Hepatocyte (in vitro differentiated cells): ENCODE data around the gene ANO2. TPM values are rescaled to one million over a fixed set of nuclear protein-coding genes. Genes with fewer than 3 reads are reported as not detected.

Source experiments
- DNase-seq: peaks from one replicate; pipeline ENCODE4 v3.0.0-alpha.2; 2016; ENCODE audit warnings: low spot score
- H2AFZ ChIP-seq: fragments of 200-600 bp; sonication (generic); 2 replicates; pipeline ENCODE4 v1.6.0; 2016; ENCODE audit warnings: antibody characterized with exemption, mild to moderate bottlenecking
- H3K27ac ChIP-seq: fragments of 200-600 bp; sonication (generic); 2 replicates; pipeline ENCODE4 v1.5.1; 2016; ENCODE audit warnings: mild to moderate bottlenecking
- H3K27me3 ChIP-seq: fragments of 200-600 bp; sonication (generic); 2 replicates; pipeline ENCODE4 v1.6.1; 2016
- H3K36me3 ChIP-seq: fragments of 200-600 bp; sonication (generic); replicated peaks from 2 replicates; pipeline ENCODE4 v1.5.1; 2016; ENCODE audit warnings: low read depth; ENCODE audit not compliant: insufficient read depth
- H3K4me1 ChIP-seq: fragments of 200-600 bp; sonication (generic); 2 replicates; pipeline ENCODE4 v1.5.1; 2016; ENCODE audit warnings: mild to moderate bottlenecking, moderate library complexity; ENCODE audit not compliant: insufficient read depth
- H3K4me2 ChIP-seq: fragments of 200-600 bp; sonication (generic); 2 replicates; pipeline ENCODE4 v1.6.0; 2016
- H3K4me3 ChIP-seq: fragments of 200-600 bp; sonication (generic); 2 replicates; pipeline ENCODE4 v1.5.1; 2016; ENCODE audit warnings: mild to moderate bottlenecking
- H3K79me2 ChIP-seq: fragments of 200-600 bp; sonication (generic); 2 replicates; pipeline ENCODE4 v1.6.0; 2017; ENCODE audit warnings: mild to moderate bottlenecking
- H3K9me2 ChIP-seq: fragments of 200-600 bp; sonication (generic); replicated peaks from 2 replicates; pipeline ENCODE4 v1.6.0; 2017; ENCODE audit warnings: mild to moderate bottlenecking; ENCODE audit not compliant: insufficient read depth
- H3K9me3 ChIP-seq: fragments of 200-600 bp; sonication (generic); 2 replicates; pipeline ENCODE4 v1.5.1; 2016; ENCODE audit warnings: low read depth, mild to moderate bottlenecking
- H4K20me1 ChIP-seq: fragments of 200-600 bp; sonication (generic); 2 replicates; pipeline ENCODE4 v1.6.0; 2016; ENCODE audit warnings: mild to moderate bottlenecking; ENCODE audit not compliant: insufficient read depth, poor library complexity, severe bottlenecking
- CTCF ChIP-seq: fragments of 200-600 bp; sonication (generic); IDR thresholded peaks from 2 replicates; pipeline ENCODE4 v1.5.1; 2016; ENCODE audit warnings: antibody characterized with exemption, mild to moderate bottlenecking; ENCODE audit not compliant: poor library complexity
- EZH2 ChIP-seq: fragments of 200-600 bp; sonication (generic); IDR thresholded peaks from 2 replicates; pipeline ENCODE4 v1.6.1; 2016; ENCODE audit warnings: antibody characterized with exemption, mild to moderate bottlenecking, borderline replicate concordance
- EZH2phosphoT487 ChIP-seq: fragments of 200-600 bp; sonication (generic); IDR thresholded peaks from one replicate; pipeline ENCODE4 v1.6.1; 2018; ENCODE audit warnings: antibody characterized with exemption, mild to moderate bottlenecking, low read depth, moderate library complexity; ENCODE audit not compliant: unreplicated experiment, severe bottlenecking
- WGBS: methylation state at CpG from one replicate; pipeline ENCODE4 v1.1.6; 2016; ENCODE audit warnings: low lambda C conversion rate; ENCODE audit errors: missing lambda C conversion rate; 5-methylcytosine and 5-hydroxymethylcytosine counted together
- polyA plus RNA-seq: library from polyadenylated mRNA; unstranded; fragments of >200 nt; fragmentation: Nextera tagmentation; extraction: Ambion mirVana; gene quantifications from 2 replicates; pipeline ENCODE4 v1.2.1, GENCODE V29; 2016
- total RNA-seq: library from RNA; depleted of rRNA; stranded (reverse); fragments of >200 nt; gene quantifications from 2 replicates; pipeline ENCODE4 v1.2.3, GENCODE V29; 2014

Gene ANO2
- total and polyA plus RNA-seq, 2 experiments from 2014 or later = 1.0 to 1.9 TPM

GRCh38 chr12:5953835-5954586, 9.0 kb upstream of the ANO2 start:
- peaks cover 15% of the 10 kb centered on the region for H3K27me3 ChIP-seq
- 81% methylated on average over 5 of the region's 5 CpGs for WGBS
- H2AFZ ChIP-seq = no peak overlapping the region
- H3K9me3 ChIP-seq = no peaks in the 10 kb centered on the region
- no peaks in the 10 kb centered on the region for H3K79me2 ChIP-seq
- H3K36me3 ChIP-seq = no peaks in the 10 kb centered on the region
- no peaks in the 10 kb centered on the region for H3K4me1 ChIP-seq
- no peak for DNase-seq
- no peaks in the 10 kb centered on the region for H4K20me1 ChIP-seq
- no peak overlapping the region for H3K27ac ChIP-seq
- no peak for TF ChIP-seq EZH2phosphoT487
- TF ChIP-seq EZH2 = no peak
- TF ChIP-seq CTCF = no peak
- H3K4me2 ChIP-seq = no peak overlapping the region
- no peak overlapping the region for H3K4me3 ChIP-seq
- no peaks in the 10 kb centered on the region for H3K9me2 ChIP-seq

- Histone ChIP-seq H3K27ac (no peak overlapping the region), H3K79me2 (no peaks in the 10 kb centered on the region), H3K9me3 (no peaks in the 10 kb centered on the region), H3K4me3 (no peak overlapping the region), H3K4me2 (no peak overlapping the region), H3K36me3 (no peaks in the 10 kb centered on the region), H3K4me1 (no peaks in the 10 kb centered on the region), H2AFZ (no peak overlapping the region), H3K27me3 (peaks cover 28% of the 10 kb centered on the region), H4K20me1 (no peaks in the 10 kb centered on the region), H3K9me2 (no peaks in the 10 kb centered on the region)
- TF ChIP-seq CTCF = no peak
- 80% methylated on average over 3 of the region's 3 CpGs for WGBS
- no peak for DNase-seq
Measured at GRCh38 chr12:5952031-5952430, 7.0 kb upstream of the ANO2 start.

GRCh38 chr12:5948696-5949095, 3.6 kb upstream of the ANO2 start:
- no peak overlapping the region for H2AFZ ChIP-seq
- H3K79me2 ChIP-seq = no peaks in the 10 kb centered on the region
- H3K4me2 ChIP-seq = no peak overlapping the region
- WGBS = 63% methylated on average over 3 of the region's 3 CpGs
- H3K9me3 ChIP-seq = no peaks in the 10 kb centered on the region
- TF ChIP-seq EZH2phosphoT487 (no peak), CTCF (no peak), EZH2 (no peak)
- H3K27ac ChIP-seq = no peak overlapping the region
- no peaks in the 10 kb centered on the region for H4K20me1 ChIP-seq
- H3K36me3 ChIP-seq = no peaks in the 10 kb centered on the region
- H3K9me2 ChIP-seq = no peaks in the 10 kb centered on the region
- DNase-seq = no peak
- no peak overlapping the region for H3K4me3 ChIP-seq
- peaks cover 54% of the 10 kb centered on the region for H3K27me3 ChIP-seq
- H3K4me1 ChIP-seq = no peaks in the 10 kb centered on the region
